H9 (cell line): Measurements from ENCODE around the gene CD247. TPM values are rescaled to one million over a fixed set of nuclear protein-coding genes. Genes with fewer than 3 reads are reported as not detected.

Experiments used
- DNase-seq: peaks from one replicate; pipeline ENCODE4 v3.0.0-alpha.2; 2017
- H2AFZ ChIP-seq: one replicate; pipeline ENCODE4 v1.6.1; 2013; ENCODE audit warnings: mild to moderate bottlenecking, low read length, control low read depth, moderate library complexity
- H2AK5ac ChIP-seq: 2 replicates; pipeline ENCODE4 v1.6.1; 2013; ENCODE audit warnings: low read length, control low read depth, mixed read lengths; ENCODE audit not compliant: insufficient read length
- H2BK120ac ChIP-seq: one replicate; pipeline ENCODE4 v1.6.1; 2013; ENCODE audit warnings: low read depth, mild to moderate bottlenecking, low read length, control low read depth, inconsistent platforms; ENCODE audit not compliant: poor library complexity, severe bottlenecking
- H2BK12ac ChIP-seq: 2 replicates; pipeline ENCODE4 v1.6.1; 2013; ENCODE audit warnings: low read length, control low read depth, mixed read lengths, low read depth; ENCODE audit not compliant: insufficient read length
- H2BK15ac ChIP-seq: 2 replicates; pipeline ENCODE4 v1.6.1; 2013; ENCODE audit warnings: low read depth, low read length, control low read depth
- H2BK20ac ChIP-seq: one replicate; pipeline ENCODE4 v1.6.1; 2013; ENCODE audit warnings: low read depth, mild to moderate bottlenecking, low read length, control low read depth, inconsistent platforms; ENCODE audit not compliant: poor library complexity, severe bottlenecking
- H2BK5ac ChIP-seq: 2 replicates; pipeline ENCODE4 v1.6.1; 2013; ENCODE audit warnings: low read length, control low read depth, mixed read lengths; ENCODE audit not compliant: insufficient read length
- H3K14ac ChIP-seq: 2 replicates; pipeline ENCODE4 v1.6.1; 2013; ENCODE audit warnings: low read length, control low read depth; ENCODE audit not compliant: insufficient read depth
- H3K18ac ChIP-seq: 2 replicates; pipeline ENCODE4 v1.6.1; 2013; ENCODE audit warnings: low read depth, mild to moderate bottlenecking, mixed read lengths, low read length, control low read depth; ENCODE audit not compliant: insufficient read length
- H3K23ac ChIP-seq: 2 replicates; pipeline ENCODE4 v1.6.1; 2013; ENCODE audit warnings: low read length, control low read depth, mixed read lengths, low read depth; ENCODE audit not compliant: insufficient read length
- H3K23me2 ChIP-seq: 2 replicates; pipeline ENCODE4 v1.6.1; 2013; ENCODE audit warnings: low read depth, mild to moderate bottlenecking, mixed read lengths, low read length, control low read depth; ENCODE audit not compliant: insufficient read length, poor library complexity, severe bottlenecking
- H3K27ac ChIP-seq: 2 replicates; pipeline ENCODE4 v1.5.1; 2013; ENCODE audit warnings: low read length, control low read depth, mixed read lengths, low read depth; ENCODE audit not compliant: insufficient read length
- H3K27me3 ChIP-seq: 2 replicates; pipeline ENCODE4 v1.6.1; 2013; ENCODE audit warnings: low read length, control low read depth, inconsistent platforms; ENCODE audit not compliant: insufficient read depth
- H3K4ac ChIP-seq: 2 replicates; pipeline ENCODE4 v1.6.1; 2013; ENCODE audit warnings: low read depth, mild to moderate bottlenecking, control low read depth, inconsistent platforms, low read length, moderate library complexity
- H3K4me1 ChIP-seq: 2 replicates; pipeline ENCODE4 v1.6.1; 2013; ENCODE audit warnings: low read length, control low read depth, inconsistent platforms; ENCODE audit not compliant: insufficient read depth
- H3K4me2 ChIP-seq: 2 replicates; pipeline ENCODE4 v1.6.1; 2013; ENCODE audit warnings: low read length, control low read depth, mixed read lengths; ENCODE audit not compliant: insufficient read length, insufficient read depth
- H3K56ac ChIP-seq: 2 replicates; pipeline ENCODE4 v1.6.1; 2013; ENCODE audit warnings: low read depth, mild to moderate bottlenecking, mixed read lengths, low read length, control low read depth; ENCODE audit not compliant: insufficient read length
- H3K79me1 ChIP-seq: 2 replicates; pipeline ENCODE4 v1.6.1; 2013; ENCODE audit warnings: low read depth, mild to moderate bottlenecking, moderate library complexity, low read length, control low read depth, inconsistent platforms; ENCODE audit not compliant: insufficient read depth, poor library complexity, severe bottlenecking
- H3K79me2 ChIP-seq: 2 replicates; pipeline ENCODE4 v1.6.1; 2013; ENCODE audit warnings: low read length, control low read depth, inconsistent platforms; ENCODE audit not compliant: insufficient read depth
- H3K9ac ChIP-seq: 2 replicates; pipeline ENCODE4 v1.6.1; 2013; ENCODE audit warnings: low read length, control low read depth, mixed read lengths; ENCODE audit not compliant: insufficient read length; ENCODE audit errors: extremely low read depth
- H3K9me3 ChIP-seq: one replicate; pipeline ENCODE4 v1.6.1; 2013; ENCODE audit warnings: low read depth, low read length, inconsistent platforms; ENCODE audit not compliant: control insufficient read depth
- H3T11ph ChIP-seq: one replicate; pipeline ENCODE4 v1.6.1; 2013; ENCODE audit warnings: mild to moderate bottlenecking, low read length, control low read depth, inconsistent platforms
- H4K20me1 ChIP-seq: one replicate; pipeline ENCODE4 v1.6.1; 2013; ENCODE audit not compliant: control insufficient read depth, insufficient read length, insufficient read depth
- H4K5ac ChIP-seq: 2 replicates; pipeline ENCODE4 v1.6.1; 2013; ENCODE audit warnings: low read depth, mild to moderate bottlenecking, mixed read lengths, low read length, control low read depth; ENCODE audit not compliant: insufficient read length
- H4K8ac ChIP-seq: replicated peaks from 2 replicates; pipeline ENCODE4 v1.6.1; 2013; ENCODE audit warnings: low read length, control low read depth, mixed read lengths, low read depth; ENCODE audit not compliant: insufficient read length
- H4K91ac ChIP-seq: 2 replicates; pipeline ENCODE4 v1.6.1; 2013; ENCODE audit warnings: low read depth, mild to moderate bottlenecking, moderate library complexity, mixed read lengths, low read length, control low read depth; ENCODE audit not compliant: insufficient read length
- H3K27ac Mint-ChIP-seq, 3 experiments: 2 replicates in 2 of 3; 3 replicates in 1 of 3; pipeline ENCODE4 v1.8.0; 2020 to 2021; ENCODE audit warnings: mixed read lengths in 3 of 3, mild to moderate bottlenecking in 1 of 3, moderate library complexity in 1 of 3
- H3K27me3 Mint-ChIP-seq: 2 replicates; pipeline ENCODE4 v1.8.0; 2021; ENCODE audit warnings: low read depth, mild to moderate bottlenecking, moderate library complexity, mixed read lengths
- H3K36me3 Mint-ChIP-seq, 3 experiments: 2 replicates in 2 of 3; 3 replicates in 1 of 3; pipeline ENCODE4 v1.8.0; 2020 to 2021; ENCODE audit warnings: low read depth in 3 of 3, mixed read lengths in 3 of 3; ENCODE audit not compliant: insufficient read depth in 1 of 3
- H3K4me1 Mint-ChIP-seq, 2 experiments: 2 replicates each; pipeline ENCODE4 v1.8.0; 2020; ENCODE audit warnings: mixed read lengths in 2 of 2
- H3K4me3 Mint-ChIP-seq, 2 experiments: 2 replicates in 1 of 2; 3 replicates in 1 of 2; pipeline ENCODE4 v1.8.0; 2020 to 2021; ENCODE audit warnings: mild to moderate bottlenecking in 2 of 2, mixed read lengths in 2 of 2, moderate library complexity in 1 of 2
- H3K9me3 Mint-ChIP-seq, 2 experiments: 2 replicates in 1 of 2; 3 replicates in 1 of 2; pipeline ENCODE4 v1.8.0; 2020; ENCODE audit warnings: mild to moderate bottlenecking in 2 of 2, mixed read lengths in 2 of 2, moderate library complexity in 1 of 2
- total RNA-seq: library from RNA; stranded (reverse); gene quantifications from 2 replicates; pipeline ENCODE4 v1.2.1, GENCODE V29; 2021
- TF ChIP-seq, protein P1 (sequence below): fragments of 200-600 bp; sonication (generic); conservative IDR thresholded peaks from 3 replicates; pipeline ENCODE4 v1.8.0; 2021; ENCODE audit warnings: antibody characterized with exemption, mild to moderate bottlenecking

The CD247 gene
- total RNA-seq, 1 experiment from 2014 or later: 1.2 TPM

DNA sequence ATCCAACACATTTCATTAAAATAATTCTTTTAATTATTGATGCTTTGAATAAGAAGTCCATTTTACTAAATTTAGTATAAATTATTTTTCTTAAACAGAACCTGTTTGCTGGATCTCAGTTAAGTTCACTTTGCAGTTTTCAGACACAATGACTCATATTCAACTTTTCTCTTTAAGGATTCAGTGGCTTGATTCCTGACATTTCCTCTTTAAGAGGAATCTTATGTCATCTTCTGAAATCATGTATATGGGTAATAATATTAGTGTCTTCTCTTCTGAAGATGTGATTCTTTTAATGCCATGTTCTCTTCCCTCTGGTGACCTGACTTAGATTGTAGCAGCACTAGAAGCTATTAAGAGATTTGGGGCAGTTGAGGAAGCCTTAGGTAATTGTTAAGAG is 22.7 kb upstream of the CD247 start:
- H3K4me1 ChIP-seq: no peaks in the 10 kb centered on the region
- no peak overlapping the region for H2BK15ac ChIP-seq
- TF ChIP-seq, protein P1, sequence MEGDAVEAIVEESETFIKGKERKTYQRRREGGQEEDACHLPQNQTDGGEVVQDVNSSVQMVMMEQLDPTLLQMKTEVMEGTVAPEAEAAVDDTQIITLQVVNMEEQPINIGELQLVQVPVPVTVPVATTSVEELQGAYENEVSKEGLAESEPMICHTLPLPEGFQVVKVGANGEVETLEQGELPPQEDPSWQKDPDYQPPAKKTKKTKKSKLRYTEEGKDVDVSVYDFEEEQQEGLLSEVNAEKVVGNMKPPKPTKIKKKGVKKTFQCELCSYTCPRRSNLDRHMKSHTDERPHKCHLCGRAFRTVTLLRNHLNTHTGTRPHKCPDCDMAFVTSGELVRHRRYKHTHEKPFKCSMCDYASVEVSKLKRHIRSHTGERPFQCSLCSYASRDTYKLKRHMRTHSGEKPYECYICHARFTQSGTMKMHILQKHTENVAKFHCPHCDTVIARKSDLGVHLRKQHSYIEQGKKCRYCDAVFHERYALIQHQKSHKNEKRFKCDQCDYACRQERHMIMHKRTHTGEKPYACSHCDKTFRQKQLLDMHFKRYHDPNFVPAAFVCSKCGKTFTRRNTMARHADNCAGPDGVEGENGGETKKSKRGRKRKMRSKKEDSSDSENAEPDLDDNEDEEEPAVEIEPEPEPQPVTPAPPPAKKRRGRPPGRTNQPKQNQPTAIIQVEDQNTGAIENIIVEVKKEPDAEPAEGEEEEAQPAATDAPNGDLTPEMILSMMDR: no peak
- H3K4me2 ChIP-seq: no peak overlapping the region
- H4K8ac ChIP-seq: no peak overlapping the region
- no peak overlapping the region for H4K5ac ChIP-seq
- no peak overlapping the region for H3K27ac ChIP-seq
- H2BK120ac ChIP-seq: no peak overlapping the region
- no peak overlapping the region for H2BK20ac ChIP-seq
- no peaks in the 10 kb centered on the region for H3K27me3 ChIP-seq
- H3K27ac Mint-ChIP-seq: no peak overlapping the region
- H4K20me1 ChIP-seq: no peaks in the 10 kb centered on the region
- no peaks in the 10 kb centered on the region; the same call in 1 of the 2 replicates for H3K27me3 Mint-ChIP-seq
- H2BK12ac ChIP-seq: no peak overlapping the region
- no peaks in the 10 kb centered on the region for H3K9me3 Mint-ChIP-seq
- no peak overlapping the region for H2AK5ac ChIP-seq
- H3K23me2 ChIP-seq: no peaks in the 10 kb centered on the region
- no peak overlapping the region for H3K4ac ChIP-seq
- H3K18ac ChIP-seq: no peak overlapping the region
- H2BK5ac ChIP-seq: no peak overlapping the region
- H3K4me1 Mint-ChIP-seq: peaks cover 11 to 12% of the 10 kb centered on the region in 2 experiments
- H3K56ac ChIP-seq: no peak overlapping the region
- no peak overlapping the region for H4K91ac ChIP-seq
- no peak overlapping the region for H2AFZ ChIP-seq
- no peak overlapping the region for H3K14ac ChIP-seq
- H3T11ph ChIP-seq: no peak overlapping the region
- DNase-seq: no peak
- H3K9me3 ChIP-seq: no peaks in the 10 kb centered on the region
- no peaks in the 10 kb centered on the region for H3K79me2 ChIP-seq
- H3K36me3 Mint-ChIP-seq: peaks cover 2 to 8% (median 3%) of the 10 kb centered on the region in 3 experiments; a peak in 3 of 7 replicates
- no peak overlapping the region for H3K9ac ChIP-seq
- H3K4me3 Mint-ChIP-seq: no peak overlapping the region
- no peaks in the 10 kb centered on the region for H3K79me1 ChIP-seq
- H3K23ac ChIP-seq: no peak overlapping the region
